BJ (cell line): ENCODE data around the gene HSF4. TPM values are rescaled to one million over a fixed set of nuclear protein-coding genes. Genes with fewer than 3 reads are reported as not detected.

Experiments
- CTCF ChIA-PET: fragments of 350-600 bp; formaldehyde crosslinking; extraction: SDS; loops from one replicate; lab custom pipeline; 2021; ENCODE audit warnings: antibody characterized with exemption, inconsistent platforms; lab: Yijun Ruan, JAX
- POLR2A ChIA-PET: fragments of 300-600 bp; sonication (Branson Sonifier 250); formaldehyde crosslinking; extraction: SDS; loops from one replicate; lab custom pipeline; 2021; ENCODE audit warnings: antibody characterized with exemption; lab: Charles Lee
- DNase-seq: peaks from one replicate; pipeline ENCODE4 v3.0.0-alpha.2; 2011; ENCODE audit warnings: low read depth
- H3K27me3 ChIP-seq: 2 replicates; pipeline ENCODE4 v1.6.0; 2011; ENCODE audit warnings: low read length; ENCODE audit not compliant: control insufficient read depth, insufficient read depth
- H3K36me3 ChIP-seq: 2 replicates; pipeline ENCODE4 v1.5.1; 2011; ENCODE audit warnings: low read length; ENCODE audit not compliant: control insufficient read depth, insufficient read depth
- H3K4me3 ChIP-seq: 2 replicates; pipeline ENCODE4 v1.5.1; 2011; ENCODE audit warnings: low read depth, mild to moderate bottlenecking, control low read depth, low read length
- CTCF ChIP-seq: IDR thresholded peaks from 2 replicates; pipeline ENCODE4 v1.5.1; 2011; ENCODE audit warnings: low read depth, mild to moderate bottlenecking, control low read depth, inconsistent platforms, low read length, moderate library complexity; ENCODE audit not compliant: insufficient read depth
- polyA plus RNA-seq: library from polyadenylated mRNA; depleted of rRNA; stranded (reverse); fragments of >200 nt; gene quantifications from 2 replicates; pipeline ENCODE4 v1.2.3, GENCODE V29; 2011

Gene HSF4
- polyA plus RNA-seq, 1 experiment: 4.1 TPM

- POLR2A ChIA-PET: no interaction called here
- DNase-seq: no peak
These were observed 26.9 kb upstream of the HSF4 start for GRCh38 chr16:67137605-67138004.

GRCh38 chr16:67141391-67141790 is 23.2 kb upstream of the HSF4 start:
- no peak for DNase-seq
- ChIA-PET POLR2A (no interaction called here), CTCF (interaction anchor here (0.6 to 3.3 kb wide), 5 partner anchors 8 to 165 kb away, joined by 3 to 21 read pairs (median 3); partner anchors contain the start of genes FBXL8 and TRADD)
- Histone ChIP-seq H3K27me3 (no peaks in the 10 kb centered on the region), H3K4me3 (no peak overlapping the region), H3K36me3 (peaks cover 32% of the 10 kb centered on the region)
- no peak for TF ChIP-seq CTCF

More at GRCh38 chr16:67137605-67138004, 26.9 kb upstream of the HSF4 start:
- H3K27me3 ChIP-seq: no peaks in the 10 kb centered on the region
- no peak for TF ChIP-seq CTCF
- peaks cover 36% of the 10 kb centered on the region for H3K36me3 ChIP-seq
- CTCF ChIA-PET: interaction anchor here (0.7 kb wide), 1 partner anchor 9 kb away, joined by 4 read pairs; no protein-coding TSS in a partner anchor
- H3K4me3 ChIP-seq: no peak overlapping the region

- peaks cover 33% of the 10 kb centered on the region for H3K36me3 ChIP-seq
- ChIA-PET POLR2A (no interaction called here), CTCF (interaction anchor here (0.6 to 1.5 kb wide), 3 partner anchors 18 to 166 kb away, joined by 3 to 4 read pairs (median 3); partner anchors contain the start of genes FBXL8 and TRADD)
- DNase-seq: no peak
- no peaks in the 10 kb centered on the region for H3K27me3 ChIP-seq
- no peak overlapping the region for H3K4me3 ChIP-seq
- no peak for TF ChIP-seq CTCF
These were observed 22.2 kb upstream of the HSF4 start for GRCh38 chr16:67142342-67142741.

GRCh38 chr16:67144943-67145342 is 19.6 kb upstream of the HSF4 start:
- TF ChIP-seq CTCF: no peak
- H3K36me3 ChIP-seq: peaks cover 40% of the 10 kb centered on the region
- DNase-seq: no peak
- ChIA-PET POLR2A (no interaction called here), CTCF (interaction anchor here (1.2 to 3.2 kb wide), 3 partner anchors 10 to 127 kb away, joined by 3 to 14 read pairs (median 12); no protein-coding TSS in a partner anchor)
- H3K4me3 ChIP-seq: no peak overlapping the region
- no peaks in the 10 kb centered on the region for H3K27me3 ChIP-seq

GRCh38 chr16:67145746-67146145 is 18.8 kb upstream of the HSF4 start:
- no peak for DNase-seq
- H3K36me3 ChIP-seq: peaks cover 36% of the 10 kb centered on the region
- CTCF ChIA-PET: interaction anchor here (1.2 to 3.2 kb wide), 3 partner anchors 10 to 128 kb away, joined by 3 to 14 read pairs (median 12); no protein-coding TSS in a partner anchor
- POLR2A ChIA-PET: no interaction called here
- TF ChIP-seq CTCF: no peak
- H3K27me3 ChIP-seq: no peaks in the 10 kb centered on the region
- H3K4me3 ChIP-seq: no peak overlapping the region
